HG03064 (cell line): ENCODE data around the gene MMP20.

Experiments used
- ATAC-seq: cut with Tn5 transposase; IDR thresholded peaks from one replicate; pipeline ENCODE4 v1.9.1; 2021; ENCODE audit warnings: low read depth; ENCODE audit not compliant: unreplicated experiment

MMP20 gene

DNA sequence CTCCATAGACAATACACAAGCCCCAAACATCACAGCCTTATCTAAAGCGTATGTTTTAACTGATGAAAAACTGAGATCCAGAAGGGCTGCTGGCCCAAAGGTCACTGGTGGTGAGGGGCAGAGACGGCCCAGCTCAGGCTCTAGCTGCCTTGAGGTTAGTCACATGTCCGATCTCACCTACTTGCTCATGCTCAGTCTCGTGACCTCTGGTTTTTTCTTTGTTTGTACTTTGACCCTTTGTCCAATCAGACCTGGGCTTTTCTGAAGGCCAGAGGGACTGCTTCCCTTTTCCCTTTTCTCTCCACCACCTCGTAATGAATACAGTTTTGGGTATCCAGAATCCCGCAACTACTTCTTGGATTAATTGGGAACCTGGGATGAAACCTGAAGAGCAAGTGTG is 28.6 kb downstream of the MMP20 start:
- ATAC-seq = no peak

DNA sequence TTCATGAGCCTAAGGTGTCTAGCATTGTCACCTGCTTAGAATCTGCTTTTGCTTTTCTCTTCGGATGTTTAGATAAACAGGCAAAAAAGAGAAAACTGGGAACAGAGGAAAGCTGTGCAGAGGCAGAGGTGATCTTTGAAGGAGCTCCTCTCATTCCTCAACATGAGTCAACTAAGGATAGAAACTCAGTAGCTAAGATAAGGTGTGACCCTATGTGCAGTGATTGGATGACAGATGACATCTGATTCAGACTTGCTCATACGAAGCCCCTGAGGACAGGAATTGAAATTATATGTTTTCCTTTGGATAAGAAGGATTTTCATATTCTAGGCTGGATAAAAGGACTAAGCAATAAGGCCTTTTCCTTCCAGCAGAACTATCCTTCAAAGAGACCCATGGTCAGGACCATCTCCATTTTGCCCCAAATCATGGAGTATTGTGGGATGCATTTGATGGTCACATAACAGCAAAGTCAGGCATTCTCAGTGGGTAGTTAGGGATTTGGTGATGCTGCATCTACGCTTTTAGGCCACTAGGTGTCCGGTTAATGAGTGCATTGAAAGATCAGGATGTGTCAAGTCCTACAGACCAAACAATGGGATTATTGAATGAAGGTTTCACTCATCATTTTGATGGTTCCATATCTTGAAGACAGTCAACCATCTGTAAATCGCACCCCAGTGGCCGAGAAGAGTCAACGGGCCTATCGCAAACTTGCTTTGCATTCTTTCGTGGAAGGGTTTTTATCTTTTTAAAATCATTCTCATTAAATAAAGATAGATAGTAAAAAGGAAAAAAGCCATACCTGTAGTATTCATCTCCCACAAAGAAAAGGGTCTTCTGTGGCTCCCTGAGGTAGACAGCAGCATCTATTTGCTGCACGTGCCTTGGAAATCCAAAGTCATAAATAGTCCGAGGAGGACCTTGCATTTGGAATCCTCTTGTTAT is 32.2 kb downstream of the MMP20 start:
- ATAC-seq = no peak

DNA sequence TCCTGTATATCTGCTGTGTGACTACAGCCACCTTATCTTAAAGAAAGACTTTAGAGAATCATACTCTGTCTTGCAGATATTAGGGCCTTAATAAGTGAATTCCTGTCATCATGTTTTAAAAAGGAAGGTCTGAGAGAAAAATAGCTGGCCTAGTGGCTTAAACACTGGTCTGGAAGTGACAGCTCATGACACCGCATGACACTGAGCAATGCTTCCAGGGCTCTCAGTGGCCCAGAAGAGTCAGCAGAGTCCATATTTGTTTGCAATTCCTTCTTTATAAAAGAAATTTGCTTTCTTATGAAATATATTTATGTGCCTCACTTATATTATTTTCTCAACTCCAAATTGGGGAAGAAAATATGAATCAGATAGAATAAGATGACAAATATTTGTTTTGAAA is 33.0 kb downstream of the MMP20 start:
- no peak for ATAC-seq

DNA sequence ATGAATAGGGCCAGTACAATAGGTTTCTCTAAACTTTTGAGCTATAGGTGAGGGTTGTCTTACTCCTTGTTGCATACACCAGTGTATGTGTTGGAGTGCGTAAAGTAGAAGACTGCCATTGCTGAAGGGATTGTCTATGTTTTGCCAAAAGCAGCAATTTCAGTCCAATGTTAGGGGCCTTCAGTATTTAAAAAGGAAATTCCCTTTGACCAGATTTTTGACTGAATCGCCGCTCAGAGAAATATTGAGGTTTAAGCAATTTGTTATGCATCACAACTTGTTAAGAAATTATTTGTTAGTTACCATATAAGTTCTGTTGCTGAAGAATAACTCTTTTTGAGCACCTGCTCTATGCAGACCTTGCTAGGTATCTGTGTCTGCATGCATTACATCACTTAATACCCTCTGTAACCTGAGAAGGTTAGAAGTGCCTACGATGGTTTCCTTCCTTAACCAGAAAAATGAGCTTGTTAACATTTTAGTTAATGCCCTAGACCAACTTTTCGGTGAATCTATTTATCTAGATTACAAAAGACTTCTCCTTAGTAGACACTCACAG is 33.9 kb downstream of the MMP20 start:
- no peak for ATAC-seq

DNA sequence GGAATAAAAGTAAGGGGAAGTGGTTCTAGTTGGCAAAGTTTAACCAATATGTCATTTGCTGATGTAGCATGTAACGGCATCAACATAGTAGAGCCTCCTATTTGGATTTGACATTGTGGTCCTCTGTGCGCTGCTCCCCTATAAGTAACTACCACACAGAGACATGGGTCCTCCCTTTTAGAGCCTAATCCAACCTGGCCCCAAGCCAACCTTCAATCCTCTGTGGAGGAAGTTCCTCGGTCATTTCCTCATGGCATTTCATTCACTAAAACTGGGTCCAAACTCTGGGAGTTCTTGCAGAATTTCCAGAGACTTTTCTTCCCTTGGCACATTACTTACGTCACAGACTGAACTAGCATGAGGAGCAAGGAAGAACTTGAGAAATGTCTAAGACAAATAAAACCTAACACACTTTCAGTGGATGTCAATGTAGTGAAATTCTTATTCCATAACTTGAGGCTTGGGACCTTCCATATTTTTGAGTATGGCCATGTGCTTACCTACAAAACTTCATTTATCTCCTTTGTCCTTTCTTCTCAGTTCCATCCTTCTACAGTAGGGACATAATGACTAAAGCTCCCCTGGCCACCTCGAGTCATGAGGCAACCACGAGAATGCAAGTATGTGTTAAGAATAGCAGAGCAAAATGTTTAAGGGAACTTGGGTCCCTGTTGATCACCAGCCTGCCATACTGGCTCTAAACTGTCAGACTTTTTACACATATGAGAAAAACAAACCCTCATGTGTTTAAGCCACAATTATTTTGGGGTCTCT is 34.7 kb downstream of the MMP20 start:
- no peak for ATAC-seq

DNA sequence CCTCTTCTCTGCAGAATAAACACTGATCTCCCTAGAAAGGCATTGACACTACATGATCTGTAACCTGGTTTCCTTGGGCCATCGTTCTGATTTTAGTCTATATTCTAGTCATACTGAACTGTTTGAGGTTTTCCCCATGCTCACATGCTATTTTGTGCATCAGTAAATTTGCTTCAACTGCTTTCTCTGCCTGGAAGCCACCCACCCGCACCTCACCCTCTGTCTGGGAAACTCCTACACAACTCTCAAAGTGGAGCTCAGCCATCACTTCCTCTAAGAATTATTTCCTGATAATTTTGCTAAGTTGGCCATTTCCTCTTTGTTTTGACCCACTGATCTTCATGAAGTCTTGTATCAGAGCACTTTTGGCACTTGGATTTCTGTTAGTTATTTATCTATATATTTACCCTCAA is 36.1 kb downstream of the MMP20 start:
- ATAC-seq = peak; percentile 57

DNA sequence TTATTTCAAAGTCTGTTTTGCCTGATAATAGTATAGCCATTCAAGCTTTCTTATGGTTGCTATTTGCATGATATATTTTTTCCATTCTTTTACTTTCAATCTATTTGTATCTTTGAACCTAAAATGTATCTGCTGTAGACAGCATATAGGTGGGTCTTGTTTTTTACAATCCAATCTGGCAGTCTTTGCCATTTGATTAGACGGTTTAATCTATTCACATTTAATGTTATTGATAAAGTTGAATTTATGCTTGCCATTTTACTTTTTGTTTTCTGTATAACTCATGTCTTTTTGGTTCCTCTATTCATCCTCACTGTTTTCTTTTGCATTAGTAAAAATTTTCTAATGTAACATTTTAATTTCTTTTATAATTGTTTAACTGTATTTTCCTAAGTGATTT is 37.4 kb downstream of the MMP20 start:
- ATAC-seq = no peak

DNA sequence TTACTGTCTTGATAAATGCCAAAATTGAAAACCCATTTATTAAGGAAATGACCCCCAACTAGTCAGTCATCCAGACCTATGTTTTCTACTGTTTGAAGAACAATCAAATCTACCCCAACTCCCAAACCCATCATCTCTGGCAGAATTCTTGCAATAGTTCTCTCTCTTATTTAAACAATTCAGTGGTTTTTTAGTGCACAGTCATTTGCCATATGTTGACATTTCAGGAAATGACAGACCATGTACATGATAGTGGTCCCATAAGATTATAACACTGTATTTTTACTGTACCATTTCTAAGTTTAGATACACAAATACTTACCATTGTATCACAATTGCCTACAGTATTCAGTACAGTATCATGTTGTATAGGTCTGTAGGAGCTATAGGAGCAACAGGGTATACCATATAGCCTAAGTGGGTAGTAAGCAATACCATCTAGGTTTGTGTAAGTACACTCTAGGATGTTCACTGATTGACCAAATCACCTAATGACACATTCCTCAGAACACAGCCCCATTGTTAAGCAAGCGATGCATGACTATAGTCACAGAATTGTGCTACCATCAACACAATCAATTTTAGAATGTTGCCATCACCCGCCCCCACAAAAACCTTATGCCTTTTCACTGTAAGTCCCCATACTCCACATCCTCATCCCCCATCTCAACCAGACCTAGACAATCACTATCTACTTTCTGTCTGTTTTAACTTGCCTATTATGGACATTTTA is 41.8 kb downstream of the MMP20 start:
- ATAC-seq = no peak

DNA sequence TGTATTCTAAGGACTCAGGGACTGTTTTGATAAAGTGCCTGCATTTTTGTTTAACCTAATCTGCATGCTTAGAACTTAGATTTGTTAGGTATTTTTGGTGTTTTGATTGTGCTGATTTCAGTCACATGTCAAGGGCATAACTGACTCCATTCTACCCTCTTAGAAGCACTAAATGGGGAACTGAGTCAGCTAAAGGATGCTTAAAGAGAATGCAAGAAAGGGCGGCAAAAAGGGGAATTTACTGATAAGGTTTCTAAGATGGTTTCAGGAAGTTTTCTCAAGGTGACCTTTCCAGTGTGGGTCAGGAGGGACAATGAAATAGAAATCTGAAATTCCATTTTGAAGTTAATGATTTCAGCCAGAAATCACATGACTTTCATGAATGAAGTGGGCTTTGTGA is 43.0 kb downstream of the MMP20 start:
- ATAC-seq = no peak

DNA sequence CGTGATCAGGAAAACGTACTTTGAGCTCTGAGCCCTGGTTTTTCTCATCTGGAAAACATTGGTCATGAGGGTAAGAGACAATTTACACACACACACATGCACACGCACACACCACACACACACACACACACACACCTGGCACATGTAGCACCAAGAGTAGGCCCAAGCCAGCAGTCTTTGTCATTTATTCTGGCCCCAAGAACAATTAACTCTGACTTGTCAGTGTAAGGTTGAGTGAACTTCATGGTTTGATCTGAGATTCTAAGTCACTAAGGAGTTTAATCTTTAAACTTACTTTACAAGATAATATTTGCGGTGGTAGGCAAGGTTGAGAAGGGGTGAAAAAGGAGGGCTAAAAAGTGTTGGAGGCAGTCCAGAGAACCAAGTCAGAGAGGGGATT is 44.1 kb downstream of the MMP20 start:
- no peak for ATAC-seq

DNA sequence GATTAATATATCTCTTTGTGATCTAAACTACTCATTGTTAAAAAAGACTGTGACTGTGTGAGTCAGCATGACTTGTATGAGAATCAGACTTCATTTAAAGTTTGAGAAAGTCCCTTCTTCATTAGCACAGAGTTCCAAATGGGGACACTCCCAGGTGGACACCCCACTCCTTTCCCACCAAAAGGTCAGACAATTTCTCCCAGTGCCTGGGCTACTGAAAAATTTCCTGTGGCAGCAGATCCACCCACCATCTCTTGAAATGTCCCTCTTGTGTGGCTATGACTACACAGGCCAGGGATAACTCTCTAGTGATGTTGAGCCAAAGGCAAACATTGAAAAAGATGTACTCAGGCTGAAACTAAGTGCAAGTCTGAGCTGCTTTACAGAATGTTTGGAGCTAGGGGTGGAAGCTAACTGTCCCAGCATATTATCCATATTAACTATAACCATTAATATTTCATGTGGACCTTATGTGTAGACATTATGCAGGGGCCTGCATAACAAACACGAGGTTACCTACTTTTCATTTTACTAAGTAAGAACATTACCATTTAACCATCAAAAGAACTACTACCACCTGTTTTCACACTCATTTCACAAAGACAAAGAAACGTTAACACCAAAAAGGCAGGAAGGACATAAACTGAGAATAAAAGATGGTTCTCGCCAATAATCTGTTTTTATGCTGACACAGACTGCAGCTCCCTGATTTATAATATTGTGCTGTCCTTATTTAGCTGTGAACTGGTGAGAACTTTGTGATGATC is 44.8 kb downstream of the MMP20 start:
- ATAC-seq = no peak

DNA sequence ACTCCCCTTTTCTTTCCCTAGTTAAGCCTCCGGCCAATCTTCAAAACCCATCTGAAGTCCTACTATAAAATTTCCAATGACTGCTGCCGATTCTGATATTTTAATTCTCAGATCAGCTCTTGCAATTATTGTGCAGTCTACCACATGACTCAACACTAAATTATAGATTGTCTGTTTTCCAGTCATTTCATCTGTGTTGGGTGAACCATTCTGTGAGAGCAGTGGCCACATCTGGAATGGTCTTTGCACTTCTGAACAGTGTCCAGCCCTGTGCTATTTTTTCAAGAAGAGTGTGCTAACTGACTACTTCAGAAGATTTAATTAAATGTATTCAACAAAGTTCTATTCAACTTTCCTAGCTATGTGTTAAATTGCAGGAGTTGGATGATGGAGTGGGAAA is 47.4 kb downstream of the MMP20 start:
- ATAC-seq = no peak

DNA sequence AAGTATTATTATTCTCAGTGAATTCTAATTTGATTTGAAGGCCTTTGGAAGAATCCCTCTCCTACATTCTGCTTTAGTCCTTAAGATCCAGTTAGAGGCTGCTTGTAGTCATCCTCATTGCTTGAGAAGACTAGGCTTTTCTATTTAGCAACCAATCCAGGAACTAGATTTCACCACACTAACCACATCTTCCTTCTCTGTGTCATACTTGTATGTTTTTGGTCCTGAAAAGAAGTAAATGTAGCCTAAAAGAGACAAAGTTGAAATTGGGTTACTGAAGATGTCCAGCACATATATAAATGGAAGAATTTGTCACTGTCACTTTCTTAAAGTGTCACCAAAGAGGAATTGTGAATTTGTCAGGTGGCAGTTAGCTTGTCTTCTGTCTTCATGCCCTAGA is 48.0 kb downstream of the MMP20 start:
- ATAC-seq = no peak

DNA sequence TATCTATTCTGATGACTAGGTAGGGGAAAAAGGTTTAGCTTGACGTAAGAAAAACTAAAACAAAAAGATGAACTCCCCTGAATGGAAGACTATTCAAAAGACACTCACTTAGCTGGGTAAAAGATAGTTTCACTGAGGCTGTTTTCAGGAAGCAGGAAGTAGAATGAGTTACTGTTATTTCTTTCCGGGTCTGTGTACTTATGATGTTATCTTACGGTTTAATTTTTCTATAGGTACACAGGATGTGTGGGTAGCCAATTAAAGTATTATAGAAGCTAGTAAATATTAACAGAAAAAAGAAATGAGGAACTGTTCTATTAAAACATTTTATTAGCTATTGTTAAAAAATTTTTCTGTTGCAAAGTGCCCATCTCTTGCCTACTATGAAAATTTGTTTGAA is 48.8 kb downstream of the MMP20 start:
- ATAC-seq = no peak

DNA sequence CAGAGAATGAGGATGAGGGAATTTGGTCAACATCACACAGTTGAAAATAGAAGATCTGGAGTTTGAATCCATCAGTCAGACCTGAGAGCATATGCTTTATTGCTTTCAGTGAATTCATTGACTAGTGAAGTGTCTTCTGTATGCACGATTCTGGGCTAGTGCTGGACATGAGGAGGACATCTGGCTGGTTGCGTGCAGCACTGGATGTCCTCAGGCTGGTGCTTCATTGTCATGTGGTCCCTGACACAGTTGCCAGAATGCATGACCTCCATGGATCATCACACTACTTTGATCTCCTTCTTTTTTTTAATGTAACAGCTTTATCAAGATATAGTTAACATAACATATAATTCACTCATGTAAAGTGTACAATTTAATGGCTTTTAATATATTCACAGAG is 50.1 kb downstream of the MMP20 start:
- no peak for ATAC-seq

DNA sequence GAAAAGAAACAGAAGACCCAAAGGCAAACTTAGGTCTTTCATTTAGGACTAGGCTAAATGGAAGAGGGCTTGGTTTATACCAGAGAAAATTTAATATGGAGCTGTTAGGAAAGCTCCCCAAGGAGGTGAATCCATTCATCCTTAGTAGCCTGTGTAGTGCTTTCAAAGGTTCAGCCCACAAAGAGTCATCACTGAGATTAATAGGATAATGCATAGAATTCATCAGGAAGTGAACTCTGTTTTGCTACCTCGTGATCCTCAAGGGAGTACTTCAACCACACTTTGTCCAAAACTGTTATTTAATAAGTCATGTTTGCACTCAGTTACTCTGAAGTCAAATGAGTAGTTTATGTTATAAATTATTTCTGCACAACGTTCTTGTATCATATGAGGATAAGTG is 51.3 kb downstream of the MMP20 start:
- no peak for ATAC-seq

DNA sequence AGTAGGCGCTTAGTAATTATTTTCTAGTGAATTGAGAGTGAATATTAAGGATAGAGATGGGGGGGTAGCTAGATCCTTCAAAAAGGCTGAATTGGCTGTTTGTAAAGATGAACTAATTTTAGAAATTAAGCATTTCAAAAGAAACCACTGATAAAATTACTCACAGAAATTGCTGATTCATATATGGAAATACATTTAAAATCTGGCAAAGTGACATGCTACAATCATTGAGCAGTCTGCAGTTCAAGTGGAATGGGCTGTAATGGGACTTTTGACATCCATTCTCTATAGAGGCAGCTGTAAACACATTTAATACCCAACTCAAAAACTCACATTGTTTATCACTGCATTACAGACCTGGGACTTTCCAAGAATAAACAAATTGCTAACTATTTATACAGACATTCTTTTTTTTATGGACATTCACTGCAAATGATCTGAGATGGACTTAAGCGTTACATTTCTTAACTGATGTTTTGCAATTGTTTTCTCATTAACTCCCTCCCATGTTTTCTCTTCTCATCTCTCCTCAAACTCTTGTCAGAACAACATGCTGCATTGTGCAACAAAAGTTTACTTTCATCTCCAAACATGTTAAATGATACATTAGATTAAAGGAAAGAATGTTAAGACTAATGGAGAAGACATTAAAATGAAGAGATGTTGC is 52.4 kb downstream of the MMP20 start:
- ATAC-seq = no peak

DNA sequence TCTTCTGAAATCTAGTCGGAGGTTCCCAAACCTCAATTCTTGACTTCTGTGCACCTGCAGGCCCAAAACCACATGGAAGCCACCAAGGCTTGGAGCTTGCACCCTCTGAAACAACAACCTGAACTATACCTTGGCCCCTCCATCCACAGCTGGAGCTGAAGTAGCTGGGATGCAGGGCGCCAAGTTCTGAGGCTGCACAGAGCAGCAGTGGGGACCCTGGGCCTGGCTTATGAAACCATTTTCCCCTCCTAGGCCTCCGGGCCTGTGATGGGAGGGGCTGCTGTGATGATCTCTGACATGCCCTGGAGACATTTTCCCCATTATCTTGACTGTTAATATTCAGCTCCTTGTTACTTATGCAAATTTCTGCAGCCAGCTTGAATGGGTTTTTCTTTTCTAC is 56.3 kb downstream of the MMP20 start:
- no peak for ATAC-seq

DNA sequence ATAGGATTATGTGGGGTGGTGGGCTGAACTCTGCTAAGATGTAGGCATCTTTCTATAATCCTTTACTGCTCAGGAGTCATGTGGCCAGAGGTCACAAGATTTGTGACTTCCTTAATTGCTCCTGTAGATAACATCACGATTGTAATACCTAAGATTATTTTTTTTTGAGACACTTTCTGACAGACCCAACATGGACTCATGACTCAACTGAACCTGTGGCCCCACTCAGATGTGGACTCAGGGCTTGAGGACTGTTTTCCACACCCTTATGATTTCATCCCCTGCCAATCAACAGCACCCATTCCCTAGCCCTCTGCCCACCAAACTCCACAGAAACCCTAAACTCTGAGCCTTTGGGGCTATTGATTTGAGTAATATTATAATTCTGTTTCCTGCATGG is 59.0 kb downstream of the MMP20 start:
- no peak for ATAC-seq

DNA sequence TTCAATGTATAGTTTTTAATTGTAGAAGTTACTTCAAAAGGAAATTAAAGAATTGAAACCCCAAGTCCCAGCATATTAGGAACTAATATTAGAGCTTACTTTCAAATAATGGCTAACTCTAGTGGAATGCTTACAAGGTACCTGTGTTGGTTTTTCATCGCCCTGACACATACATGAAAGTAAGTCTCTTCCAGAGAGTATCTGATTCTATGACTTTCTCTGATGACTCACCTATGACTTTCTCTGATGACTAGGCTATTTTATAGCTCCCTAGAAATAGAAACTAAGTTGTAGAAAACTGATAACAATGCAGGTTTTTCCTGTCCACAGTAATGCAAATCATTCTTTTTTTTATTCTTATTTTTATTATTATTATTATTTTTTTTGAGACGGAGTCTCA is 61.0 kb downstream of the MMP20 start:
- ATAC-seq = peak; percentile 65
